BJ (cell line): ENCODE data around the gene CCDC6. TPM values are rescaled to one million over a fixed set of nuclear protein-coding genes. Genes with fewer than 3 reads are reported as not detected.

Experiments
- CTCF ChIA-PET: fragments of 350-600 bp; formaldehyde crosslinking; extraction: SDS; loops from one replicate; lab custom pipeline; 2021; ENCODE audit warnings: antibody characterized with exemption, inconsistent platforms; lab: Yijun Ruan, JAX
- POLR2A ChIA-PET: fragments of 300-600 bp; sonication (Branson Sonifier 250); formaldehyde crosslinking; extraction: SDS; loops from one replicate; lab custom pipeline; 2021; ENCODE audit warnings: antibody characterized with exemption; lab: Charles Lee
- DNase-seq: peaks from one replicate; pipeline ENCODE4 v3.0.0-alpha.2; 2011; ENCODE audit warnings: low read depth
- H3K27me3 ChIP-seq: 2 replicates; pipeline ENCODE4 v1.6.0; 2011; ENCODE audit warnings: low read length; ENCODE audit not compliant: control insufficient read depth, insufficient read depth
- H3K36me3 ChIP-seq: 2 replicates; pipeline ENCODE4 v1.5.1; 2011; ENCODE audit warnings: low read length; ENCODE audit not compliant: control insufficient read depth, insufficient read depth
- H3K4me3 ChIP-seq: 2 replicates; pipeline ENCODE4 v1.5.1; 2011; ENCODE audit warnings: low read depth, mild to moderate bottlenecking, control low read depth, low read length
- polyA plus RNA-seq: library from polyadenylated mRNA; depleted of rRNA; stranded (reverse); fragments of >200 nt; gene quantifications from 2 replicates; pipeline ENCODE4 v1.2.3, GENCODE V29; 2011
- TF ChIP-seq, protein P1 (sequence below): IDR thresholded peaks from 2 replicates; pipeline ENCODE4 v1.5.1; 2011; ENCODE audit warnings: low read depth, mild to moderate bottlenecking, control low read depth, inconsistent platforms, low read length, moderate library complexity; ENCODE audit not compliant: insufficient read depth

Gene CCDC6
- polyA plus RNA-seq, 1 experiment: 17.2 TPM

DNA sequence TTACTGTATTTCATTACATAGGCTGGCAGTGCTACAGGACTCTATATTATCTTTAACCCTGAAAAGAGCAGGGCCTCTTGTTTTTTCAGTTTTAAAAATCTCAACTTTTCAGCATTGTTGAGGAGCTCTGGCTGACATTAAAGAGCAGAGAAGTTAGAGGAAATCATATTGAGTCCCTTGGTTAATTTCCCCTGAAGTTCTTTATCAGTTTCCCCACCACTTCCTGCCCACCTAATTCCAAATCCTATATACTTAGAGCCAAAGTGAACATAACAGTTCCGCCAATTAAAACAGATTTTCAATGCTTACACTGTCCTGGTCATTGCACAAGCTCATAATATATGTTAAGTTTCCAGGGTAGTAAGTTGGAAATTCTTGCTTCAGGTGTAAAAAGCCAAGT is 87.1 kb downstream of the CCDC6 start:
- POLR2A ChIA-PET: no interaction called here

DNA sequence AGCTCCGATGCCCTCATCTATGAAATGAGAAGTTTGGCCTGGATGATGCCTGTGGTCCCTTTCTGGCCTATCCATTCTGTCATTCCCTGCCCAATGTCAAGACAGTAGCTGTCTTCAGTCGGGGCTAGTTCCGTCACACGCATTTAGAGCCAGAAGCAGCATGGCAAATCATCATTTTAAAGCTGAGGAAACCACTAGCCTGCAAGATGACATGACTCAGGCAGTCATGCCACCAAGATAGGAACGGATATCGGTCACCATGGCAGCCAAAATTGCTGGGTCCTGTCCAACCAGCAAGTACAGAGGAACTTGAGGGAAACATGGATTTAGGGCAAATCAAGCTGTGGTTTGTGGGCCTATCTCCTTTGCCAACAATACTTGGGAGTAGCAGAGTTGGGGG is 88.6 kb downstream of the CCDC6 start:
- Histone ChIP-seq H3K4me3 (no peak overlapping the region), H3K27me3 (no peaks in the 10 kb centered on the region), H3K36me3 (peaks cover 2% of the 10 kb centered on the region; the same call in 1 of the 2 replicates)
- CTCF ChIA-PET: interaction anchor here (0.6 to 3.0 kb wide), 3 partner anchors 9 to 720 kb away, joined by 3 to 15 read pairs (median 4); no protein-coding TSS in a partner anchor
- DNase-seq: no peak
- POLR2A ChIA-PET: no interaction called here
- TF ChIP-seq, protein P1, sequence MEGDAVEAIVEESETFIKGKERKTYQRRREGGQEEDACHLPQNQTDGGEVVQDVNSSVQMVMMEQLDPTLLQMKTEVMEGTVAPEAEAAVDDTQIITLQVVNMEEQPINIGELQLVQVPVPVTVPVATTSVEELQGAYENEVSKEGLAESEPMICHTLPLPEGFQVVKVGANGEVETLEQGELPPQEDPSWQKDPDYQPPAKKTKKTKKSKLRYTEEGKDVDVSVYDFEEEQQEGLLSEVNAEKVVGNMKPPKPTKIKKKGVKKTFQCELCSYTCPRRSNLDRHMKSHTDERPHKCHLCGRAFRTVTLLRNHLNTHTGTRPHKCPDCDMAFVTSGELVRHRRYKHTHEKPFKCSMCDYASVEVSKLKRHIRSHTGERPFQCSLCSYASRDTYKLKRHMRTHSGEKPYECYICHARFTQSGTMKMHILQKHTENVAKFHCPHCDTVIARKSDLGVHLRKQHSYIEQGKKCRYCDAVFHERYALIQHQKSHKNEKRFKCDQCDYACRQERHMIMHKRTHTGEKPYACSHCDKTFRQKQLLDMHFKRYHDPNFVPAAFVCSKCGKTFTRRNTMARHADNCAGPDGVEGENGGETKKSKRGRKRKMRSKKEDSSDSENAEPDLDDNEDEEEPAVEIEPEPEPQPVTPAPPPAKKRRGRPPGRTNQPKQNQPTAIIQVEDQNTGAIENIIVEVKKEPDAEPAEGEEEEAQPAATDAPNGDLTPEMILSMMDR: no peak

More for the DNA sequence above, 87.1 kb downstream of the CCDC6 start:
- DNase-seq: no peak
- Histone ChIP-seq H3K27me3 (no peaks in the 10 kb centered on the region), H3K4me3 (no peak overlapping the region), H3K36me3 (peaks cover 2% of the 10 kb centered on the region; the same call in 1 of the 2 replicates)
- CTCF ChIA-PET: interaction anchor here (1.4 to 3.0 kb wide), 3 partner anchors 9 to 87 kb away, joined by 3 to 15 read pairs (median 6); partner anchors contain the start of gene CCDC6
- TF ChIP-seq, protein P1: no peak

DNA sequence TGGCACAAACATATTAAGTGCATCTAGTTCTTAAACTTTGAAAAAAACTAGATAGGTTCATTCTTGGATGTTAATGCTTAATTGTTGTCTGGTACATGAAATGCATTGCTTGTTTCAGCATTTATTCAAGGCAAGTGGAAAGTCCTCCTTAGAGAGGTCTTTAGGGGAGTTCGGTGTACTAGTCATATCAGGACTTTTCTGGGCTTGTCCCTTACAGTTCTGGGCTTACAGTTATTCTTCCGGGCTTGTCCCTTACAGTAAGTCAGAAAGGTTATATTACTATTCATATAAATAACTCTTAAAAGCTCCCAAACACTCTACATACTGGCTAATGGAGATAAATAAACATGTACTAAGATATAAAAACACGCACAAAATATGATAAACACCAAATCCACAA is 91.5 kb downstream of the CCDC6 start:
- H3K4me3 ChIP-seq: no peak overlapping the region
- no peaks in the 10 kb centered on the region for H3K27me3 ChIP-seq
- H3K36me3 ChIP-seq: peaks cover 6% of the 10 kb centered on the region
- CTCF ChIA-PET: interaction anchor here (1.2 kb wide), 1 partner anchor 16 kb away, joined by 4 read pairs; no protein-coding TSS in a partner anchor
- TF ChIP-seq, protein P1: no peak
- no peak for DNase-seq
- POLR2A ChIA-PET: no interaction called here

DNA sequence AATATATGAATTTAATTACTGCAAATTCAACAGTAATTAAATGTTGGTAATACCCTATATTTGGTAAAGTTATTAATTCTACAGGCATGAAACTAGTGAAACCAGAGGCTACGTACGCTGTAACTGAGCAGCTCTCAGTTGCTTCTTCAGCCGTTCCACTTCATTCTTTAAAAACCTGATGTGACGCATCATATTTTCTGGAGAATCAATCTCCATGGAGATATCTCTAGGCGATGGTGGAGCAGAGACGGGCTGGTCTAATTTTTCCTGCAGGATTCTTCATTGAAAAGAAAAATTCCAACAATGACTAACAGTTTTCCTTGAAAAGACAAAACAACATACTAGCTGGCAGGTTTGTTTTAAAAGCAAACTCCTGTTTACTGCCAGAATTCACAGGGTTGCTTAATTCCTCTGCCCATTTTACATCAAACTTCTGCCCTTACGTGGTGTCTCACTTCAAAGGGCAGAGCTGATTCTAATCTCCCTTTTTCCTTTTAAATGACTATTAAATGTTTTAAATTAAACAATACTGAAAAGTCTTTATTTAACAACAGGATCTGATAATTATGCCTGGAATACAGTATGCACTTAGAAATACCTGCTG is 93.7 kb downstream of the CCDC6 start:
- Histone ChIP-seq H3K36me3 (peaks cover 8% of the 10 kb centered on the region), H3K27me3 (no peaks in the 10 kb centered on the region), H3K4me3 (no peak overlapping the region)
- TF ChIP-seq, protein P1: no peak
- no peak for DNase-seq
- ChIA-PET POLR2A (no interaction called here), CTCF (interaction anchor here (1.3 kb wide), 2 partner anchors 18 to 93 kb away, joined by 4 to 5 read pairs; partner anchors contain the start of gene CCDC6)

DNA sequence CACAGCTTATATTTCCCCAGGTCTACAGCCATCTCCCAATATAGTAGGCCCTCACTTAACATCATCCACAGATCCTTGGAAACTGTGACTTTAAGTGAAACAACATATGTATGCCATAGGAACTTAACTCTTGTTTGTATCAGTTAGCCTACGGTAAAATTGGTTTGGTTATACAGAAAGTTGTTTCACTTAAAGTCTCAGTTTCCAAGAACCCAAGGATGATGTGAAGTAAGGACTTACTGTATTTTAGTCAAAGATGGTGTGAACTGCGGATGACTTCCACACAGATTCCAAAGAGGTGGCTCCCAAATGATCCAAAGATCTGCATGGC is 96.7 kb downstream of the CCDC6 start:
- Histone ChIP-seq H3K27me3 (no peaks in the 10 kb centered on the region), H3K4me3 (no peak overlapping the region), H3K36me3 (peaks cover 10% of the 10 kb centered on the region)
- DNase-seq: no peak
- ChIA-PET POLR2A (no interaction called here), CTCF (interaction anchor here (0.6 to 2.1 kb wide), 6 partner anchors 10 to 104 kb away, joined by 3 to 7 read pairs (median 3); no protein-coding TSS in a partner anchor)
- TF ChIP-seq, protein P1: no peak
